SK-N-MC (cell line): ENCODE data around the gene MBNL2.

ENCODE experiments used
- DNase-seq: peaks from one replicate; pipeline ENCODE4 v3.0.0-alpha.2; 2011; ENCODE audit warnings: low read depth, low spot score
- H3K27ac ChIP-seq: fragments of 200-600 bp; sonication (generic); 2 replicates; pipeline ENCODE4 v1.5.1; 2016; ENCODE audit warnings: mixed run types
- H3K36me3 ChIP-seq: fragments of 200-600 bp; sonication (generic); 2 replicates; pipeline ENCODE4 v1.6.1; 2017; ENCODE audit warnings: antibody characterized with exemption, low read length, mixed read lengths; ENCODE audit not compliant: insufficient read depth
- H3K4me3 ChIP-seq: fragments of 200-600 bp; sonication (generic); 2 replicates; pipeline ENCODE4 v1.5.1; 2016
- H3K9ac ChIP-seq: fragments of 200-600 bp; sonication (generic); 2 replicates; pipeline ENCODE4 v1.8.0; 2017; ENCODE audit warnings: mixed run types, mixed read lengths; ENCODE audit not compliant: insufficient read length
- H3K9me3 ChIP-seq: fragments of 200-600 bp; sonication (generic); 2 replicates; pipeline ENCODE4 v1.6.1; 2017; ENCODE audit warnings: low read depth, mild to moderate bottlenecking, antibody characterized with exemption, low read length, moderate library complexity, mixed read lengths
- EZH2 ChIP-seq: fragments of 200-600 bp; sonication (generic); IDR thresholded peaks from one replicate; pipeline ENCODE4 v1.6.1; 2017; ENCODE audit warnings: antibody characterized with exemption
- FOXP2 ChIP-seq: optimal IDR thresholded peaks from 2 replicates; pipeline ENCODE3; 2011; ENCODE audit warnings: mild to moderate bottlenecking, moderate library complexity; ENCODE audit not compliant: insufficient read depth; ENCODE audit errors: extremely low read length, control extremely low read depth
- POLR2AphosphoS5 ChIP-seq: IDR thresholded peaks from 2 replicates; pipeline ENCODE4 v1.6.1; 2012; ENCODE audit warnings: mild to moderate bottlenecking, low read depth, low read length, borderline replicate concordance

The MBNL2 gene

GRCh38 chr13:97408938-97409337 is 186.8 kb downstream of the MBNL2 start:
- no peak for DNase-seq
- no peak for TF ChIP-seq POLR2AphosphoS5
- no peak for TF ChIP-seq EZH2
- TF ChIP-seq FOXP2, result no peak
- Histone ChIP-seq H3K36me3 (no peaks in the 10 kb centered on the region), H3K27ac (no peak overlapping the region), H3K9ac (no peak overlapping the region), H3K4me3 (no peak overlapping the region), H3K9me3 (no peaks in the 10 kb centered on the region)

- no peaks in the 10 kb centered on the region for H3K9me3 ChIP-seq
- H3K36me3 ChIP-seq, result no peaks in the 10 kb centered on the region
- H3K9ac ChIP-seq, result no peak overlapping the region
- no peak for DNase-seq
- no peak for TF ChIP-seq POLR2AphosphoS5
- no peak for TF ChIP-seq EZH2
- TF ChIP-seq FOXP2, result no peak
- H3K4me3 ChIP-seq, result no peak overlapping the region
- no peak overlapping the region for H3K27ac ChIP-seq
Measured at GRCh38 chr13:97411984-97412383, 189.9 kb downstream of the MBNL2 start.

DNA sequence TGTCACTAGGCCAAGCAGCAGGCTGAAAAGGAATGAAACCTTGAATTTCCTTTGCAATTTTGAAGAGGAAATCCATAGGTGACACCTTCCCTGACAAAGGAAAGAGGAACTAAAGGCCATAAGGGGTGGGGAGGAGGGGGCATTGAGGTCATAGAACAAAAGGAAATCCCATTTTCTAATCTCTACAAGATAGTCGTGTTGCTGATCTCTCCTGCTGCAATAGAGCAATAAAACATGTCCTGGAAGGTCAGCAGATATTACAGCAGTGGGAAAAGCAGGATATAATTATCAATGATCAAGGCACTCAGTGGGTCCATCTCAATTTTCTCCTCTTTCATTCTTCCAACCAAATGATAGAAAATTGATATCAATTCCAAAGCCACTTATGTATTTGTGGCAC is 191.6 kb downstream of the MBNL2 start:
- TF ChIP-seq POLR2AphosphoS5 (no peak), FOXP2 (no peak), EZH2 (no peak)
- DNase-seq, result no peak
- H3K27ac ChIP-seq, result no peak overlapping the region
- H3K9me3 ChIP-seq, result no peaks in the 10 kb centered on the region
- no peaks in the 10 kb centered on the region for H3K36me3 ChIP-seq
- H3K4me3 ChIP-seq, result no peak overlapping the region
- no peak overlapping the region for H3K9ac ChIP-seq

DNA sequence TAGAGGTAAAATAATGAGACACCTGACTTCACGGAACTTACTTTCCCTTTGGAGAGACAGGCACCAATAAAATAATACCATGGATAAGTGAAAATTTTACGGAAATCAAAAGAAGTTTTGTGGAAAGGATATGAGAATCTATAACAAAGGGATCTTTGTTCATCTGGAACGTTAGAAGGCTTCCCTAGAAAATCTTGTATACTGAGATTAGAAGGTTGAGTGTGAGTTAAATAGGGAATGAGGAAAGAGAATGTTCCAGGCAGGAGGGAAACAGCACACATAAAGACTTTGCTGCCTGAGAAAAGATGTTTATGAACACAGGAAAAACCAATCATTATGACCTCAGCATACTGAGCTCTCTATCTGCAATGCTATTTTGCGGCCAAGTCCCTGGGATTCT is 192.3 kb downstream of the MBNL2 start:
- Histone ChIP-seq H3K4me3 (no peak overlapping the region), H3K27ac (no peak overlapping the region), H3K9ac (no peak overlapping the region), H3K36me3 (no peaks in the 10 kb centered on the region), H3K9me3 (no peaks in the 10 kb centered on the region)
- DNase-seq, result no peak
- TF ChIP-seq EZH2 (no peak), POLR2AphosphoS5 (no peak), FOXP2 (no peak)

DNA sequence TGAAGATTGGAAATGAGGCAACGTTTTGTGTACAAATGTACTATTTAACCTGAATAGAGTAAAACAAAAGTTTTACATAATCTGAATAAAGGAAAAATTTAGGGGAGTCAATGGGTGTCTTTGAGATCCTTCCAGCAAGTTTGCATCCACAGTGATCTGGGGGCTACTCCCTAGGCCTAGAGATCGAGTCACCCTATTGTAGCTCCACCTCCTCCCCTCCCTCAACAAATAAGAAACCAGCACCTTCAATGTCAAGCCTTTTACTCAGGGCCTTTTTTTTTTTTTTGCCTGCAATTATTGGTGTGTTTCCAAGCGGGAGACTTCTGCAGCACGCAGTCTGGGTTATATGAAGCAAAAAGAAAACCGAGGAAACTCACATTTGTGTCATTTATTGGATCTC is 195.6 kb downstream of the MBNL2 start:
- no peaks in the 10 kb centered on the region for H3K36me3 ChIP-seq
- no peak overlapping the region for H3K4me3 ChIP-seq
- H3K9ac ChIP-seq, result no peak overlapping the region
- H3K9me3 ChIP-seq, result no peaks in the 10 kb centered on the region
- TF ChIP-seq EZH2, result no peak
- TF ChIP-seq FOXP2, result no peak
- no peak for DNase-seq
- H3K27ac ChIP-seq, result no peak overlapping the region

DNA sequence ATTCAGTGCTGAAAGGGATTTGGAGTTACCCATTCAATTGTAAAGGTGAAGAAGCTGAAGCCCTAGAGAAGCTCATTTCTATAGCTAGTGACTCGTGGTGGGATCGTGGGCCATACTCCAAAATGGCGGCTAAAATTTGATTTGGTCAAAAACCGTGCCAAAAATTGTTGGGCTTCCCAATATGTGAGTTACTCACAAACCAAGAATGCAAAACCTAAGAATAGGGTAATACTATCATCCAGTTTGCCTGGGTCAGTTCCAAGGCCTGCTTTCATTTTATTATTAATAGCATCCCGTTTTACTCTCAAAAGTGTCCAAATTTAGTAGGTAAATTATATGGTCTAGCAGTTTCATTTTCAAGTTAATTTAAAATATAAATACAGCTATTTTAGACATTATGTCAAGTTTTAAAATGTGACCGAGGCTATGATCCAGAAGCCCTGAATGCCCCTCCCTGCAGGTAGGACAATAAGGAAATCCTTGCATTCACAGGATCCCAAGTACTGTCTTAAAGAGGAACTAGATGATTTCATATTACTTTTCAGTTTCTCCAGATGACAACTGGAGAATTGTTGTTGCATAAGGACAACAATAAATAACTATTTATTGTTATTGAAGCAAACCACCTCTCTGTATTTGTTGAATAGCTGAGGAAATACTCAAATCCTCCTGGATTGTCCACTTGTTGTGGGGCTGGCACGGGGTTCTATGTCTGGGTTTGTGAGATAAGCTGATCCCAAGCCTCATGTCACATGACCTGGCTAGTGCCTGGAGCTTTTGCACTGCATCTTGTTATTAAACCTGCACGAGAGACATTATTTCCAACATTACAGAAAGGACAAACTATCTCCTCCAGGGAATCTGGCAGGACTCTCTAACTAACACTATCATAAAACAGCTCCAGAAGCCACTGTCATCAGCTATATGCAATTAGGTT is 200.3 kb downstream of the MBNL2 start:
- TF ChIP-seq POLR2AphosphoS5 (no peak), FOXP2 (no peak), EZH2 (no peak)
- H3K36me3 ChIP-seq, result no peaks in the 10 kb centered on the region
- no peaks in the 10 kb centered on the region for H3K9me3 ChIP-seq
- no peak overlapping the region for H3K27ac ChIP-seq
- no peak for DNase-seq
- no peak overlapping the region for H3K9ac ChIP-seq
- no peak overlapping the region for H3K4me3 ChIP-seq

DNA sequence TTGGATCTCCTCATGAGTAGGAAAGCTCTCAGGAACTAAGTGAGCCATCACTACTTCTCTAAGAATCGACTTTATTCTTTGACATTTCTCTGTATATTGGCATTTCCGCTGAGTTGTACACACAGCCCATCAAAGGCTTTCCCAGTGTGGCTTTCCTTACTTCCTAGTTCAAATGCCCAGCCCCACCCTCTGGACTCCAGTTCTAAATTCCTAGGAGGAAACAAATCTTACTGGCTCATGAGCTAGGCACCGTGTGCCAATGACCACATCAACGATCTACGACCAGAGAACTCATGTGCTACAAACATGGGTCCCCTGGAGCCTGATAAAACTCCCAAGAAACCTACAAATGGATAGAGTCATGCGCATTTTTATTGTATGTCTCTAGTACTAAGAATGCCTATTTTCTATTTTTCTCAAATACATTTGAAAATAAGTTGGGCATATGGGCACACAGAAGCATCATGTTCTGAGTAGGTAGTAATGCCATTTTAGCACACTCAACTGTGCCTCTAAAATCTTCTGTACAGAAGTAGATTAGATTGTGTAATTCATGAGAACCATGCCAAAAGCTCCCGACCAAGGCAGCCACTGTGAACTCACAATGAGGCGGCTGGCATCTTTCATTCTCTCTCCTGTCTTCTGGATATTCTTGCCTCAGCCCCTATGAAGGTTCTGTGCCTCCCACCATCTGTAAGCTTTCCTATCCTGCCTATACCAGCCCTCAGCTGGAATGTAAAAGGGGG is 201.3 kb downstream of the MBNL2 start:
- no peak for DNase-seq
- H3K9me3 ChIP-seq, result no peaks in the 10 kb centered on the region
- TF ChIP-seq EZH2 (no peak), FOXP2 (no peak), POLR2AphosphoS5 (no peak)

DNA sequence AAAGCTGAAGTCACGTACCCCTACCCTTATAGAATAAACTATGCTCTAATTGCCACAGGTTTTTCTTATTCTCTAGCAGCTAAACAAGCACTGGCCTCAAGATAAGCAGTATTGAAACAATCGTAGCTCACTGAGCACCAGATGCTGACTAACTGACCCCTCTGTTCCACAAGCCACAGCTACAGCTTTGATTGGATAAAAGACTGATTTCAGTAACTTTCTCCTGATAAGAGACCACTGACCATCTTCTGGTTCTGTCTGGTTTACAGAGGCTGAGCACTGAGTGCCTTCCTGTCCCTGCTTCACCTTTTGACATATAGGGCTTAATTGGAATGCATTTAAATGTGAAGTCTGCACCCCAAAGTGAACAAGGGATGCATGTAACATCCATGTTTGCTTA is 203.5 kb downstream of the MBNL2 start:
- H3K9ac ChIP-seq, result no peak overlapping the region
- no peak for TF ChIP-seq POLR2AphosphoS5
- TF ChIP-seq FOXP2, result no peak
- no peak for TF ChIP-seq EZH2
- no peaks in the 10 kb centered on the region for H3K36me3 ChIP-seq
- DNase-seq, result no peak
- no peaks in the 10 kb centered on the region for H3K9me3 ChIP-seq
- no peak overlapping the region for H3K4me3 ChIP-seq
- H3K27ac ChIP-seq, result no peak overlapping the region

More for the DNA sequence above, 201.3 kb downstream of the MBNL2 start:
- H3K27ac ChIP-seq, result no peak overlapping the region
- no peaks in the 10 kb centered on the region for H3K36me3 ChIP-seq
- H3K4me3 ChIP-seq, result no peak overlapping the region
- H3K9ac ChIP-seq, result no peak overlapping the region

- Histone ChIP-seq H3K27ac (no peak overlapping the region), H3K9me3 (no peaks in the 10 kb centered on the region), H3K36me3 (no peaks in the 10 kb centered on the region), H3K9ac (no peak overlapping the region), H3K4me3 (no peak overlapping the region)
- no peak for TF ChIP-seq POLR2AphosphoS5
- TF ChIP-seq FOXP2, result no peak
- TF ChIP-seq EZH2, result no peak
- no peak for DNase-seq
Measured at GRCh38 chr13:97426695-97427094, 204.6 kb downstream of the MBNL2 start.
